Activated CD4-positive, alpha-beta T cell treated with anti-CD3 and anti-CD28 coated beads, Interleukin-2, amount 50 U/mL, for 48 hours (primary cell): ENCODE data around the gene BNC2.

Experiments
- DNase-seq, 2 experiments: peaks; one replicate each; pipeline ENCODE4 v3.0.0-alpha.2; 2020

The BNC2 gene

GRCh38 chr9:16869131-16869881, 1.2 kb downstream of the BNC2 start:
- DNase-seq, result no peak

- DNase-seq, result no peak
Measured at GRCh38 chr9:16868701-16869100, 1.8 kb downstream of the BNC2 start.

- DNase-seq, result no peak
Measured at GRCh38 chr9:16867576-16868311, 2.7 kb downstream of the BNC2 start.

GRCh38 chr9:16866587-16866986, 3.9 kb downstream of the BNC2 start:
- DNase-seq, result no peak

- no peak for DNase-seq
Measured at GRCh38 chr9:16864649-16865434, 5.6 kb downstream of the BNC2 start.

- no peak for DNase-seq
Measured at GRCh38 chr9:16848179-16848578, 22.3 kb downstream of the BNC2 start.

- DNase-seq, result no peak
Measured at GRCh38 chr9:16846986-16847385, 23.5 kb downstream of the BNC2 start.

GRCh38 chr9:16846367-16846766, 24.1 kb downstream of the BNC2 start:
- no peak for DNase-seq

- DNase-seq, result no peak
Measured at GRCh38 chr9:16834817-16835216, 35.7 kb downstream of the BNC2 start.

GRCh38 chr9:16833296-16833835, 37.1 kb downstream of the BNC2 start:
- no peak for DNase-seq

GRCh38 chr9:16832101-16832500, 38.4 kb downstream of the BNC2 start:
- no peak for DNase-seq

GRCh38 chr9:16830806-16831205, 39.7 kb downstream of the BNC2 start:
- no peak for DNase-seq

GRCh38 chr9:16828340-16829281, 41.9 kb downstream of the BNC2 start:
- no peak for DNase-seq

- no peak for DNase-seq
Measured at GRCh38 chr9:16825971-16826625, 44.4 kb downstream of the BNC2 start.

GRCh38 chr9:16825331-16825725, 45.1 kb downstream of the BNC2 start:
- no peak for DNase-seq

- DNase-seq, result no peak
Measured at GRCh38 chr9:16824545-16825330, 45.7 kb downstream of the BNC2 start.

- no peak for DNase-seq
Measured at GRCh38 chr9:16823906-16824305, 46.6 kb downstream of the BNC2 start.

- no peak for DNase-seq
Measured at GRCh38 chr9:16821344-16821743, 49.1 kb downstream of the BNC2 start.

GRCh38 chr9:16817514-16817913, 53.0 kb downstream of the BNC2 start:
- DNase-seq, result no peak

GRCh38 chr9:16817002-16817401, 53.5 kb downstream of the BNC2 start:
- no peak for DNase-seq

GRCh38 chr9:16816011-16816410, 54.5 kb downstream of the BNC2 start:
- DNase-seq, result no peak
